ENCODE results near the gene KRT6C. TPM values are rescaled to one million over a fixed set of nuclear protein-coding genes. Genes with fewer than 3 reads are reported as not detected.

Gene KRT6C
- polyA plus RNA-seq, 1 experiment = not detected

DNA sequence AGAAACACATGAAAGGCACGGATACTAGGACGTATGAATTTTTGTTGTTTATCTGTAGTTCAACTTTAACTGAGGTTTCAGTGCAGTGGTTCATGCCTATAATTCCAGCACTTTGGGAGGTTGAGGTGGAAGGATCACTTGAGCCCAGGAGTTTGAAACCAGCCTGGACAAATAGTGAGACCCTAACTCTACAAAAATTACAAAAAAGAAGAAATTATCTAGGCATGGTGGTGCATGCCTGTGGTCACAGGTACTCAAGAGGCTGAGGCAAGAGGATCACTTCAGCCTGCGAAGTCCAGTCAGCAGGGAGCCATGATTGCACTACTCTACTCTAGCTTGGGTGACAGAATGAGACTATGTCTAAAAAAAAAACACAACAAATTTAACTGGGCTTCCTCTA is 29.6 kb downstream of the KRT6C start:
- ChIA-PET CTCF (interaction anchor here (1.0 to 1.3 kb wide), 2 partner anchors 8 to 116 kb away, joined by 3 to 4 read pairs; partner anchors contain the start of gene KRT6B), POLR2A (no interaction called here)
- TF ChIP-seq, protein P1, sequence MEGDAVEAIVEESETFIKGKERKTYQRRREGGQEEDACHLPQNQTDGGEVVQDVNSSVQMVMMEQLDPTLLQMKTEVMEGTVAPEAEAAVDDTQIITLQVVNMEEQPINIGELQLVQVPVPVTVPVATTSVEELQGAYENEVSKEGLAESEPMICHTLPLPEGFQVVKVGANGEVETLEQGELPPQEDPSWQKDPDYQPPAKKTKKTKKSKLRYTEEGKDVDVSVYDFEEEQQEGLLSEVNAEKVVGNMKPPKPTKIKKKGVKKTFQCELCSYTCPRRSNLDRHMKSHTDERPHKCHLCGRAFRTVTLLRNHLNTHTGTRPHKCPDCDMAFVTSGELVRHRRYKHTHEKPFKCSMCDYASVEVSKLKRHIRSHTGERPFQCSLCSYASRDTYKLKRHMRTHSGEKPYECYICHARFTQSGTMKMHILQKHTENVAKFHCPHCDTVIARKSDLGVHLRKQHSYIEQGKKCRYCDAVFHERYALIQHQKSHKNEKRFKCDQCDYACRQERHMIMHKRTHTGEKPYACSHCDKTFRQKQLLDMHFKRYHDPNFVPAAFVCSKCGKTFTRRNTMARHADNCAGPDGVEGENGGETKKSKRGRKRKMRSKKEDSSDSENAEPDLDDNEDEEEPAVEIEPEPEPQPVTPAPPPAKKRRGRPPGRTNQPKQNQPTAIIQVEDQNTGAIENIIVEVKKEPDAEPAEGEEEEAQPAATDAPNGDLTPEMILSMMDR (IDR thresholded peaks at IDR 0.05; ENCODE audit: insufficient read depth, low read depth, low read length) = no peak
- no peak overlapping the region for H3K4me3 ChIP-seq (ENCODE audit: low read depth, low read length)
- H3K27me3 ChIP-seq (ENCODE audit: control insufficient read depth, insufficient read depth, low read length) = peaks cover 3% of the 10 kb centered on the region; the same call in 1 of the 2 replicates
- no peak for DNase-seq (ENCODE audit: low read depth)
- no peaks in the 10 kb centered on the region for H3K36me3 ChIP-seq (ENCODE audit: control insufficient read depth, insufficient read depth, low read length)

DNA sequence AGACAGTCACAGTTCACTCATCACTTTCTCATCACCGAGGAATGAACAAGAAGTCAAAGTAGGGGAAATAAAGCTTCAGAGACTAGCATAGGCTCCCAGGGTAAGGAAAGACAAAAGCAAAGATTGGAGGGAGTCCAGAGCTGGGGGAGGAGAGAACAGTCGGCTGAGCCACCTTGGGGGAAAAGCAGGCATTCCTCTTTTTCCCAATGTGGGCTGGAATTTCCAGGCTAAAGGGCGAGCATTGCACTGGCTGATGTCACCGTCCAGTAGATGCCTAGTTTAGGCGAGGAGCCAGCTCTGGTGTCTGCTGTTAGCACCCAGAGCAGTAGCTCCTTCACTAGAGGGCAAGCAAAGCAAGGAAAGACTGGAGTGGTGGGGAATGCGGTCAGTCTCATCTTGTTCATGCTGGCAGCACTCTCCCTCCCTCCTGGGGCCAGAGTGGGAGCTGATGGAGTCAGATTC is 31.0 kb downstream of the KRT6C start:
- Histone ChIP-seq H3K27me3 (ENCODE audit: control insufficient read depth, insufficient read depth, low read length) (no peaks in the 10 kb centered on the region), H3K4me3 (ENCODE audit: low read depth, low read length) (no peak overlapping the region), H3K36me3 (ENCODE audit: control insufficient read depth, insufficient read depth, low read length) (no peaks in the 10 kb centered on the region)
- DNase-seq (ENCODE audit: low read depth) = no peak
- CTCF ChIA-PET = interaction anchor here (0.6 to 1.6 kb wide), 3 partner anchors 11 to 223 kb away, joined by 3 to 4 read pairs (median 3); no protein-coding TSS in a partner anchor
- TF ChIP-seq, protein P1 (IDR thresholded peaks at IDR 0.05; ENCODE audit: insufficient read depth, low read depth, low read length) = peak; percentile 22; the same call in 1 of the 2 replicates
- POLR2A ChIA-PET = no interaction called here

GRCh38 chr12:52441320-52441911 is 32.2 kb downstream of the KRT6C start:
- no peaks in the 10 kb centered on the region for H3K27me3 ChIP-seq (ENCODE audit: control insufficient read depth, insufficient read depth, low read length)
- TF ChIP-seq, protein P1 (IDR thresholded peaks at IDR 0.05; ENCODE audit: insufficient read depth, low read depth, low read length) = no peak
- no peak for DNase-seq (ENCODE audit: low read depth)
- H3K36me3 ChIP-seq (ENCODE audit: control insufficient read depth, insufficient read depth, low read length) = no peaks in the 10 kb centered on the region
- ChIA-PET CTCF (interaction anchor here (0.6 to 1.6 kb wide), 2 partner anchors 47 to 536 kb away, joined by 3 to 4 read pairs; no protein-coding TSS in a partner anchor), POLR2A (no interaction called here)
- no peak overlapping the region for H3K4me3 ChIP-seq (ENCODE audit: low read depth, low read length)

GRCh38 chr12:52440821-52441319 is 32.7 kb downstream of the KRT6C start:
- Histone ChIP-seq H3K27me3 (ENCODE audit: control insufficient read depth, insufficient read depth, low read length) (no peaks in the 10 kb centered on the region), H3K36me3 (ENCODE audit: control insufficient read depth, insufficient read depth, low read length) (no peaks in the 10 kb centered on the region), H3K4me3 (ENCODE audit: low read depth, low read length) (no peak overlapping the region)
- TF ChIP-seq, protein P1 (IDR thresholded peaks at IDR 0.05; ENCODE audit: insufficient read depth, low read depth, low read length) = no peak
- ChIA-PET CTCF (no interaction called here), POLR2A (no interaction called here)
- DNase-seq (ENCODE audit: low read depth) = no peak

GRCh38 chr12:52439845-52440244 is 33.8 kb downstream of the KRT6C start:
- DNase-seq (ENCODE audit: low read depth) = no peak
- CTCF ChIA-PET = interaction anchor here (1.0 kb wide), 1 partner anchor 48 kb away, joined by 3 read pairs; no protein-coding TSS in a partner anchor
- no peaks in the 10 kb centered on the region for H3K36me3 ChIP-seq (ENCODE audit: control insufficient read depth, insufficient read depth, low read length)
- POLR2A ChIA-PET = no interaction called here
- H3K27me3 ChIP-seq (ENCODE audit: control insufficient read depth, insufficient read depth, low read length) = no peaks in the 10 kb centered on the region
- TF ChIP-seq, protein P1 (IDR thresholded peaks at IDR 0.05; ENCODE audit: insufficient read depth, low read depth, low read length) = no peak
- no peak overlapping the region for H3K4me3 ChIP-seq (ENCODE audit: low read depth, low read length)

Measured in BJ (cell line).